Measurements from ENCODE around the gene SP1. TPM values are rescaled to one million over a fixed set of nuclear protein-coding genes. Genes with fewer than 3 reads are reported as not detected.
A peak's percentile ranks its signal among the peaks of the same experiment; 100 is the strongest.

SP1 gene
- total and polyA plus RNA-seq, 2 experiments from 2014 or later: 3.6 to 30.3 TPM

- H3K36me3 ChIP-seq (ENCODE audit: low read depth): no peaks in the 10 kb centered on the region
- H3K4me3 ChIP-seq: peak overlapping the region; percentile 80
- H3F3A ChIP-seq (ENCODE audit: insufficient read depth): peaks cover 19% of the 10 kb centered on the region; the same call in 1 of the 2 replicates
- TF ChIP-seq EZH2 (IDR thresholded peaks at IDR 0.05; ENCODE audit: insufficient read depth, poor library complexity, severe bottlenecking) (no peak), EZH2phosphoT487 (IDR thresholded peaks at IDR 0.05; ENCODE audit: insufficient read depth, low read depth) (no peak)
- peak overlapping the region; percentile 85 for H3K9ac ChIP-seq
- H3K4me2 ChIP-seq (ENCODE audit: unreplicated experiment): peak overlapping the region; percentile 90
- peak overlapping the region; percentile 49 for H3K27ac ChIP-seq
- H3K79me2 ChIP-seq (ENCODE audit: insufficient read depth): no peaks in the 10 kb centered on the region
- H2AFZ ChIP-seq: peak overlapping the region; percentile 85
- H3K27me3 ChIP-seq (replicated peaks; ENCODE audit: insufficient read depth): no peaks in the 10 kb centered on the region
- no peaks in the 10 kb centered on the region for H4K20me1 ChIP-seq (ENCODE audit: insufficient read depth)
- H3K9me3 ChIP-seq (ENCODE audit: low read depth): no peaks in the 10 kb centered on the region
- DNase-seq: peak; percentile 88
- no peaks in the 10 kb centered on the region for H3K9me2 ChIP-seq (ENCODE audit: insufficient read depth)
- H3K4me1 ChIP-seq (ENCODE audit: insufficient read depth): peaks cover 17% of the 10 kb centered on the region
- in situ Hi-C loops (cut with MboI): no loop called here
- WGBS, 2 experiments (ENCODE audit: low coverage in 1 of 2, low lambda C conversion rate in 2 of 2, missing lambda C conversion rate in 2 of 2): 0 to 1% methylated on average over 22 to 28 of the region's 50 CpGs
Observed at GRCh38 chr12:53344824-53345485, 35.0 kb upstream of the SP1 start.

GRCh38 chr12:53345486-53346188 is 34.3 kb upstream of the SP1 start:
- Histone ChIP-seq H3K27me3 (replicated peaks; ENCODE audit: insufficient read depth) (no peaks in the 10 kb centered on the region), H3K9ac (peak overlapping the region; percentile 85), H2AFZ (peak overlapping the region; percentile 85), H4K20me1 (ENCODE audit: insufficient read depth) (no peaks in the 10 kb centered on the region), H3K27ac (peak overlapping the region; percentile 49; the same call in 1 of the 2 replicates), H3F3A (ENCODE audit: insufficient read depth) (peaks cover 19% of the 10 kb centered on the region; the same call in 1 of the 2 replicates), H3K4me2 (ENCODE audit: unreplicated experiment) (peak overlapping the region; percentile 90), H3K9me3 (ENCODE audit: low read depth) (no peaks in the 10 kb centered on the region), H3K9me2 (ENCODE audit: insufficient read depth) (no peaks in the 10 kb centered on the region), H3K4me1 (ENCODE audit: insufficient read depth) (peaks cover 17% of the 10 kb centered on the region), H3K4me3 (peak overlapping the region; percentile 80), H3K36me3 (ENCODE audit: low read depth) (no peaks in the 10 kb centered on the region), H3K79me2 (ENCODE audit: insufficient read depth) (no peaks in the 10 kb centered on the region)
- WGBS, 2 experiments (ENCODE audit: low coverage in 1 of 2, low lambda C conversion rate in 2 of 2, missing lambda C conversion rate in 2 of 2): 17 to 25% methylated on average over 10 of the region's 10 CpGs
- TF ChIP-seq EZH2phosphoT487 (IDR thresholded peaks at IDR 0.05; ENCODE audit: insufficient read depth, low read depth) (no peak), EZH2 (IDR thresholded peaks at IDR 0.05; ENCODE audit: insufficient read depth, poor library complexity, severe bottlenecking) (no peak)
- DNase-seq: peak; percentile 72
- in situ Hi-C loops (cut with MboI): no loop called here

DNA sequence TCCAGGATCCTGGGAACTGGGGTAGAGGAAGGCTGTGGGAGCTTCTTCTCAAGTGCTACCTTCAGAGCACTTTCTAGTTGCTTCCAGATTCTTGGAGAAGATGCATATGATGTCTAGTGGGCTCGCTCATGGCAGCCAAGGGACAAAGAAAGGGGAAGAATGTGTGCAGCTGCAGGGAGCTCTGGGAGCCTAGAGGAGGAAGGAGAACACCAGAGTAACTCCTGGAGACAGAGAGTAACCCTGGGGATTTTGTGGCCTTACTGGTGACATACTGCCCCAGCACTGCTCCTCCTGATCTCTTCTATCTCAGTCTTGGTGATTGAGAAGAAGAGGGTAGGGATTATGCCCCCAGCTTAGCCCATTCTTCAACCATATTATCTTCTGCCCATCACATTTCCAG is 33.5 kb upstream of the SP1 start:
- Histone ChIP-seq H3K4me1 (ENCODE audit: insufficient read depth) (peaks cover 17% of the 10 kb centered on the region), H3K4me2 (ENCODE audit: unreplicated experiment) (no peak overlapping the region), H3K9ac (no peak overlapping the region), H3K27me3 (replicated peaks; ENCODE audit: insufficient read depth) (no peaks in the 10 kb centered on the region), H2AFZ (0 out of 2 replicates have a peak overlapping the region, but pooled peaks have one; percentile 85), H3K4me3 (no peak overlapping the region), H3K27ac (no peak overlapping the region), H4K20me1 (ENCODE audit: insufficient read depth) (no peaks in the 10 kb centered on the region), H3K9me2 (ENCODE audit: insufficient read depth) (no peaks in the 10 kb centered on the region), H3K79me2 (ENCODE audit: insufficient read depth) (no peaks in the 10 kb centered on the region), H3K36me3 (ENCODE audit: low read depth) (no peaks in the 10 kb centered on the region), H3F3A (ENCODE audit: insufficient read depth) (peaks cover 19% of the 10 kb centered on the region; the same call in 1 of the 2 replicates), H3K9me3 (ENCODE audit: low read depth) (no peaks in the 10 kb centered on the region)
- TF ChIP-seq EZH2phosphoT487 (IDR thresholded peaks at IDR 0.05; ENCODE audit: insufficient read depth, low read depth): no peak
- in situ Hi-C loops (cut with MboI): no loop called here
- DNase-seq: no peak
- 71 to 77% methylated on average over 1 of the region's 1 CpG for WGBS, 2 experiments (ENCODE audit: low coverage in 1 of 2, low lambda C conversion rate in 2 of 2, missing lambda C conversion rate in 2 of 2)

GRCh38 chr12:53347905-53348304 is 32.1 kb upstream of the SP1 start:
- Histone ChIP-seq H3K4me2 (ENCODE audit: unreplicated experiment) (no peak overlapping the region), H3K79me2 (ENCODE audit: insufficient read depth) (no peaks in the 10 kb centered on the region), H4K20me1 (ENCODE audit: insufficient read depth) (no peaks in the 10 kb centered on the region), H3K27me3 (replicated peaks; ENCODE audit: insufficient read depth) (no peaks in the 10 kb centered on the region), H3F3A (ENCODE audit: insufficient read depth) (peaks cover 19% of the 10 kb centered on the region; the same call in 1 of the 2 replicates), H3K9me2 (ENCODE audit: insufficient read depth) (no peaks in the 10 kb centered on the region), H3K4me1 (ENCODE audit: insufficient read depth) (peaks cover 17% of the 10 kb centered on the region), H3K4me3 (no peak overlapping the region), H3K9ac (no peak overlapping the region), H2AFZ (no peak overlapping the region), H3K9me3 (ENCODE audit: low read depth) (no peaks in the 10 kb centered on the region), H3K27ac (no peak overlapping the region), H3K36me3 (ENCODE audit: low read depth) (no peaks in the 10 kb centered on the region)
- DNase-seq: no peak
- 74 to 76% methylated on average over 4 of the region's 4 CpGs for WGBS, 2 experiments (ENCODE audit: low coverage in 1 of 2, low lambda C conversion rate in 2 of 2, missing lambda C conversion rate in 2 of 2)
- no peak for TF ChIP-seq EZH2 (IDR thresholded peaks at IDR 0.05; ENCODE audit: insufficient read depth, poor library complexity, severe bottlenecking)
- TF ChIP-seq EZH2phosphoT487 (IDR thresholded peaks at IDR 0.05; ENCODE audit: insufficient read depth, low read depth): no peak
- in situ Hi-C loops (cut with MboI): no loop called here
